Sigmoid colon (tissue), 7 donors: ENCODE measurements around the gene MECP2. TPM values are rescaled to one million over a fixed set of nuclear protein-coding genes. Genes with fewer than 3 reads are reported as not detected.

Experiments used
- DNase-seq: peaks from one replicate; pipeline ENCODE4 v3.0.0-alpha.2; 2019
- H3K27ac ChIP-seq, 4 donors: fragments of 200-600 bp; sonication (generic); one replicate each; pipeline ENCODE4 v1.5.1; 2016 to 2019; ENCODE audit warnings: mild to moderate bottlenecking in 1 of 4
- H3K27me3 ChIP-seq, 3 donors: fragments of 200-600 bp; sonication (generic); one replicate each; pipeline ENCODE4 v1.5.1; 2019; ENCODE audit warnings: mild to moderate bottlenecking in 1 of 3
- H3K36me3 ChIP-seq, 4 donors: fragments of 200-600 bp; sonication (generic); one replicate each; pipeline ENCODE4 v1.5.1; 2016 to 2019
- H3K4me1 ChIP-seq, 4 donors: fragments of 200-600 bp; sonication (generic); one replicate each; pipeline ENCODE4 v1.5.1; 2017 to 2019
- H3K4me3 ChIP-seq, 4 donors: fragments of 200-600 bp; sonication (generic); one replicate each; pipeline ENCODE4 v1.5.1; 2017 to 2019; ENCODE audit warnings: mild to moderate bottlenecking in 2 of 4, moderate library complexity in 1 of 4
- H3K9me3 ChIP-seq, 4 donors: fragments of 200-600 bp in 3 of 4; sonication (generic) in 3 of 4; one replicate each; pipeline versions ENCODE4 v1.5.1 to v1.6.1; 2013 to 2019
- EP300 ChIP-seq, 4 donors: sonication (generic); formaldehyde crosslinking; IDR thresholded peaks; one replicate each; pipeline ENCODE4 v1.6.1; 2017; ENCODE audit warnings: antibody characterized with exemption in 4 of 4
- POLR2A ChIP-seq, 2 donors: fragments of 450-650 bp; IDR thresholded peaks; one replicate each; pipeline ENCODE4 v1.6.1; 2016; ENCODE audit warnings: antibody characterized with exemption in 2 of 2, mild to moderate bottlenecking in 2 of 2, moderate library complexity in 2 of 2
- POLR2AphosphoS5 ChIP-seq, 4 donors: sonication (generic); formaldehyde crosslinking; IDR thresholded peaks; one replicate each; pipeline ENCODE4 v1.6.1; 2017; ENCODE audit warnings: antibody characterized with exemption in 4 of 4
- WGBS, 2 donors: extraction: QIAGEN DNeasy Blood & Tissue Kit; methylation state at CpG; one replicate each; pipeline ENCODE4 v1.1.7; 2013; 5-methylcytosine and 5-hydroxymethylcytosine counted together
- intact Hi-C: fragments of 100-400 bp; cut with DNase I; formaldehyde crosslinking; loops from one replicate; pipeline ENCODE4 v1.15.1; 2023
- polyA plus RNA-seq, 3 donors: library from polyadenylated mRNA; stranded (reverse); fragments of 200-250 nt; gene quantifications; one replicate each; pipeline ENCODE4 v1.2.3, GENCODE V29; 2013
- total RNA-seq, 4 donors: library from RNA; depleted of rRNA; stranded (reverse); fragments of >200 nt; gene quantifications; one replicate each; pipeline ENCODE4 v1.1.0, GENCODE V29; 2016
- TF ChIP-seq, protein P1 (sequence below), 4 experiments: fragments of 450-650 bp in 3 of 4; fragments of 200-600 bp in 1 of 4; IDR thresholded peaks; one replicate each; pipeline ENCODE4 v1.5.1; 2016 to 2019; ENCODE audit warnings: antibody characterized with exemption in 4 of 4, mild to moderate bottlenecking in 3 of 4, moderate library complexity in 2 of 4
- donor health status: healthy with polysubstance abuse.
- donor health status: Bipolar disorder and iron deficiency.
- donor health status: healthy.

MECP2 gene
- total and polyA plus RNA-seq, 7 donors: 14.4 to 57.9 (median 43.9) TPM

DNA sequence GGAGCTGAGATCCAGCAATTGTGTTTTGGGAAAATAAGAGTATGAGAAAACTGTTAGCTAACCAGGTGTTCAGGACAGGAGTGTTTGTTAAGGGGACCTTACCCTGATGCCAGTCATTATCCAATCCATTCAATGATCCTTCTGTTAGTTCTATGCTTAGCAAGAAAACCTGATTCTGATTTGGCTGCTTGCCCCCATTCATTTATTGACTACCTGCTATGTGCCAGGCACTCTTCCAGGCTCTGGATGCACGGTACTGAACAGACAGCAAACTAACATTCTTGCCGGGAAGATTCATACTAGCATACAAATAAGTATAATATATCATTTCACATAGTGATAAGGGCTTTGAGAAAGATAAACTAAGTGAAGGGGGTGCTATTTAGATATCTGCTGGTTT is 1.0 kb upstream of the MECP2 start:
- Histone ChIP-seq H3K9me3 (no peaks in the 10 kb centered on the region), H3K27ac (peak overlapping the region in 1 of 4 donors; percentile 71), H3K36me3 (no peaks in the 10 kb centered on the region), H3K4me1 (peaks cover 0 to 33% (median 21%) of the 10 kb centered on the region in 4 donors), H3K27me3 (no peaks in the 10 kb centered on the region), H3K4me3 (no peak overlapping the region)
- 19 to 67% methylated on average over 2 of the region's 2 CpGs for WGBS, 2 donors
- DNase-seq: no peak
- intact Hi-C loops: loop anchor here (5.0 kb wide), 2 partner anchors 46 to 86 kb away; no protein-coding TSS in a partner anchor
- TF ChIP-seq, protein P1, sequence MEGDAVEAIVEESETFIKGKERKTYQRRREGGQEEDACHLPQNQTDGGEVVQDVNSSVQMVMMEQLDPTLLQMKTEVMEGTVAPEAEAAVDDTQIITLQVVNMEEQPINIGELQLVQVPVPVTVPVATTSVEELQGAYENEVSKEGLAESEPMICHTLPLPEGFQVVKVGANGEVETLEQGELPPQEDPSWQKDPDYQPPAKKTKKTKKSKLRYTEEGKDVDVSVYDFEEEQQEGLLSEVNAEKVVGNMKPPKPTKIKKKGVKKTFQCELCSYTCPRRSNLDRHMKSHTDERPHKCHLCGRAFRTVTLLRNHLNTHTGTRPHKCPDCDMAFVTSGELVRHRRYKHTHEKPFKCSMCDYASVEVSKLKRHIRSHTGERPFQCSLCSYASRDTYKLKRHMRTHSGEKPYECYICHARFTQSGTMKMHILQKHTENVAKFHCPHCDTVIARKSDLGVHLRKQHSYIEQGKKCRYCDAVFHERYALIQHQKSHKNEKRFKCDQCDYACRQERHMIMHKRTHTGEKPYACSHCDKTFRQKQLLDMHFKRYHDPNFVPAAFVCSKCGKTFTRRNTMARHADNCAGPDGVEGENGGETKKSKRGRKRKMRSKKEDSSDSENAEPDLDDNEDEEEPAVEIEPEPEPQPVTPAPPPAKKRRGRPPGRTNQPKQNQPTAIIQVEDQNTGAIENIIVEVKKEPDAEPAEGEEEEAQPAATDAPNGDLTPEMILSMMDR (IDR thresholded peaks at IDR 0.05): no peak
- no peak for TF ChIP-seq POLR2AphosphoS5 (IDR thresholded peaks at IDR 0.05)
- TF ChIP-seq POLR2A (IDR thresholded peaks at IDR 0.05): no peak
- TF ChIP-seq EP300 (IDR thresholded peaks at IDR 0.05): no peak

DNA sequence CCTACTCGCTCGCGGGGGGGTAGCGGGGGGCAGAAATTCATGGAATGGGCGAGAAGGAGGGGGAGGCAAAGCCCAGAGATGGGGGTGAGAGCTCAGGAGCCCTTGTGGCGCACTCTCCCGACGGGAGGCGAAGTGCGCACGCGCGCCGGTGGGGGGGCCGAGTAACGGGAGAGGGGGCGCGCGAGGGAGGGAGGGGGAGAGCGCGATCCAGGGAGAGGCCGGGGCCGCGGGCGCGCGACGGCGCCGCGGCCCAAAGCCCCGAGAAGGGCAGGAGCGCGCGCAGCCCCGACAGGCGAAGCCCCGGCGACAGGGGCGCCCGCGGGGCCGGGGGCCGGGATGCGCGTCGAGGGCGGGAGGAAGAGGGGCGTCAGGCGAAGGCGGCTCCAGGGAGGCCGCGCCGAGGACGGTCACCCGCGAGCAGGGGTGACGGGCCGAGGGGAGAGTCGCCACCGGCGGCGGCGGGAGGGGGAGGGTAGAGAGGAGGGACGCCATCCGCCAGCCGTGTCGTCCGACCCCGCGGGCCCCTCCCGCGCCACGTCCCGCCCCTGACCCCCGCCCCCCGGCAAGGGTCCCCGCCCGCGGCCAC is 421 bp downstream of the MECP2 start:
- WGBS, 2 donors: 1% methylated on average over 64 to 80 of the region's 80 CpGs
- peak; percentile 90 for DNase-seq

DNA sequence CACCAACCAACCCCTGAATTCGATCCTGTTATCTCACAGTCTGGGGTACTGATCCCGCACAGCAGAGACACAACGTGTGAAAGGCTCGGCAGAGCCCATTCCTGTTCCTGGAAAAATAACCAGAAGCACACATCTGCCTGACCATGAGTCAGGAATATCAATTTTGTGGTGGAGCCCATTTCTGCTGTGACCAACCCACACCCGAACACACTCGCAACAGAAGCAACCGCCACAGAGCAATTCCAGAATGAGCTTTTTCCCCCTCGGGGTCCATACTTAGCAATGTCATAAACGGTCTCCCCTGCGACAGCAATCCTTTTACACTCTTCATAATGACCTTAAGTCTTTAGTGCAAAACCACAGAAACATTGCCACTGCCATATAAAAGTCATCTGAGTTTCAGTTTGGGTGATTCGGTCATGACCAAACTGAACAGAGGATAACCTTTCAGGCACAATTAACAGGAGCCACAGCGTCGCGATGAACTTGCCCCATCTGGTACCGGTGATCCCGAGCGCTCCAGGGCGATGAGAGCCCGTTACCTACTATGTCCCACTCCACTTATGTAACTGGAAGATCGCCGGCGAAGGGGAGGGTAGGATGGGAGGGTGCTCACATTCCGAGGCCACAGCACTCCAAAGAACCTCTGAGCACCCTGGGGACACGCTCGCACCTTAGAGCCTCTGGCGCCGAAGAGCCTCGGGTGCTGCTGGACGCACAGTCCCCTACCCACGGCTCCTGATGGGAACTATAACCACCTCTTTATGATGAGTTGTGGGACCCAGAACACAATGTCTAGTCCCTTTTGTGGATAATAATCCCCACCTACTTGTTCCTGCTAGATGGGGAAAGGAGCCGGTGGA is 1.1 kb downstream of the MECP2 start:
- Histone ChIP-seq H3K36me3 (no peaks in the 10 kb centered on the region), H3K27ac (peak overlapping the region; percentile 95 to 100 (median 98)), H3K27me3 (no peaks in the 10 kb centered on the region), H3K9me3 (no peaks in the 10 kb centered on the region), H3K4me3 (peak overlapping the region; percentile 64 to 81 (median 74)), H3K4me1 (peaks cover 0 to 49% (median 30%) of the 10 kb centered on the region in 4 donors)
- TF ChIP-seq POLR2AphosphoS5 (IDR thresholded peaks at IDR 0.05): no peak
- TF ChIP-seq EP300 (IDR thresholded peaks at IDR 0.05): no peak
- no peak for TF ChIP-seq POLR2A (IDR thresholded peaks at IDR 0.05)
- TF ChIP-seq, protein P1 (IDR thresholded peaks at IDR 0.05): no peak
- intact Hi-C loops: loop anchor here (5.0 kb wide), 2 partner anchors 44 to 84 kb away; no protein-coding TSS in a partner anchor
- DNase-seq: no peak
- 13 to 14% methylated on average over 31 of the region's 31 CpGs for WGBS, 2 donors

More for the DNA sequence above, 421 bp downstream of the MECP2 start:
- Histone ChIP-seq H3K27ac (peak overlapping the region; percentile 95 to 100 (median 98)), H3K4me1 (peaks cover 0 to 46% (median 27%) of the 10 kb centered on the region in 4 donors), H3K36me3 (no peaks in the 10 kb centered on the region), H3K9me3 (no peaks in the 10 kb centered on the region), H3K4me3 (peak overlapping the region; percentile 64 to 81 (median 74)), H3K27me3 (no peaks in the 10 kb centered on the region)
- intact Hi-C loops: loop anchor here (5.0 kb wide), 2 partner anchors 45 to 85 kb away; no protein-coding TSS in a partner anchor
- TF ChIP-seq POLR2AphosphoS5 (IDR thresholded peaks at IDR 0.05) (peak in 3 of 4 donors; percentile 34 to 63 (median 48)), EP300 (IDR thresholded peaks at IDR 0.05) (no peak), POLR2A (IDR thresholded peaks at IDR 0.05) (no peak)

DNA sequence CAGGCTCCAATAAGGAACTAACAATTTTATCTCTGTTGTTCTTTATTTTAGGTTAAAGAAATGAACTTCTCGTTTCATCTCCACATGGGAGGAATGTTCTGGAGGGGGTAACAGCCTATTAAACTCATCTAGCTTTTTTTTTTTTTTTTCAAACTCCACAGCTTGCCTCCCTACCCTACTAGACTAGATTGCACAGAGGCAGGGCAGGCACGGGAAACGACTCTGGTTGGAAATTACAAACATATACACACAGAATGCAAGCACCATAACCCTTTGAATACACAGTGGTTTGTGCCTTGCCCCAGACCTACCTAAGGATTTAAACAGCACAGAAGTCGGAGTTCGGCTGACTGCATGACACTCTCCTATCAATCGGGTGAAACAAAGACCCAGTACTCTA is 2.7 kb downstream of the MECP2 start:
- no peaks in the 10 kb centered on the region for H3K9me3 ChIP-seq
- TF ChIP-seq, protein P1 (IDR thresholded peaks at IDR 0.05): no peak
- TF ChIP-seq POLR2AphosphoS5 (IDR thresholded peaks at IDR 0.05) (no peak), EP300 (IDR thresholded peaks at IDR 0.05) (no peak), POLR2A (IDR thresholded peaks at IDR 0.05) (no peak)
- intact Hi-C loops: loop anchor here (5.0 kb wide), 2 partner anchors 43 to 83 kb away; no protein-coding TSS in a partner anchor
- H3K4me1 ChIP-seq: peaks cover 0 to 49% (median 32%) of the 10 kb centered on the region in 4 donors
- no peaks in the 10 kb centered on the region for H3K36me3 ChIP-seq
- peak overlapping the region in 2 of 4 donors; percentile 8 to 81 for H3K4me3 ChIP-seq
- H3K27ac ChIP-seq: peak overlapping the region in 2 of 4 donors; percentile 95 to 100
- no peaks in the 10 kb centered on the region for H3K27me3 ChIP-seq
- 51 to 52% methylated on average over 6 of the region's 6 CpGs for WGBS, 2 donors
- no peak for DNase-seq

DNA sequence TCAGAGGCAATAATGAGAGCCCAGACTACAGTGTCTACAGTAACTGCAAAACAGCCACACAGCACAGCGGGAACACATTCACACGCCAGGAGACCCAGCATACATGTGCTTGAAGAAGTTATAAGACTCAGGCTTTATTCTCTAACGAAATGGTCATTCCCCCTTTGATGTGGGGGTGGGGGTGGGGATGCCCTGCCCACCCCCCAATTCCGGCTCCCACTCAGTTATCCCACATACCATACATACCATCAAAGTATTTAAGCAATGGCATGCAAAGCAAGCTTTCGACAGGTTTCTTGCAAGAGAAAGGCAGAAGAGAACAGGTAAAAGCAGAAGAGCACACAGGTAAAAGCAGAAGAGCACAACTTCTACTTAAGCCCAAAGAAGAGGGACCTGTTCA is 3.6 kb downstream of the MECP2 start:
- H3K4me3 ChIP-seq: peak overlapping the region in 2 of 4 donors; percentile 8 to 81
- intact Hi-C loops: no loop called here
- H3K36me3 ChIP-seq: no peaks in the 10 kb centered on the region
- WGBS, 2 donors: 71 to 84% methylated on average over 5 of the region's 5 CpGs
- peaks cover 0 to 49% (median 32%) of the 10 kb centered on the region in 4 donors for H3K4me1 ChIP-seq
- peak overlapping the region in 2 of 4 donors; percentile 95 to 100 for H3K27ac ChIP-seq
- no peaks in the 10 kb centered on the region for H3K27me3 ChIP-seq
- TF ChIP-seq, protein P1 (IDR thresholded peaks at IDR 0.05): no peak
- TF ChIP-seq POLR2AphosphoS5 (IDR thresholded peaks at IDR 0.05): no peak
- no peak for TF ChIP-seq EP300 (IDR thresholded peaks at IDR 0.05)
- TF ChIP-seq POLR2A (IDR thresholded peaks at IDR 0.05): no peak
- DNase-seq: no peak
- H3K9me3 ChIP-seq: no peaks in the 10 kb centered on the region
